Retina (tissue), 1 donor: Measurements from ENCODE around the gene PBX4.
A peak's percentile ranks its signal among the peaks of the same experiment; 100 is the strongest.

Source experiments
- DNase-seq: peaks from one replicate; pipeline ENCODE4 v3.0.0-alpha.2; 2016

Gene PBX4

GRCh38 chr19:19517235-19517619 is 101.3 kb downstream of the PBX4 start:
- DNase-seq: no peak

GRCh38 chr19:19515642-19516519 is 102.6 kb downstream of the PBX4 start, which contains the start of gene NDUFA13:
TSS of gene NDUFA13 (plus strand) at chr19:19516225. CDS start at chr19:19516239, 14 bp downstream.
- DNase-seq: peak; percentile 97

- DNase-seq: no peak
Measured at GRCh38 chr19:19514881-19515641, 103.4 kb downstream of the PBX4 start, which contains the start of gene TSSK6. TSS of gene TSSK6 (minus strand) at chr19:19515548. CDS start at chr19:19515427, 121 bp downstream.

- peak; percentile 82 for DNase-seq
Measured at GRCh38 chr19:19514215-19514657, 104.3 kb downstream of the PBX4 start.

GRCh38 chr19:19513682-19514081 is 104.8 kb downstream of the PBX4 start:
- DNase-seq: no peak
